Measurements from ENCODE around the gene FRMPD4. TPM values are rescaled to one million over a fixed set of nuclear protein-coding genes. Genes with fewer than 3 reads are reported as not detected.

FRMPD4 gene
- total RNA-seq, 1 experiment from 2014 or later = not detected

GRCh38 chrX:12751887-12752286 is 613.6 kb downstream of the FRMPD4 start:
- no peak for DNase-seq (ENCODE audit: low spot score)

GRCh38 chrX:12753366-12753765 is 615.1 kb downstream of the FRMPD4 start:
- DNase-seq (ENCODE audit: low spot score) = no peak

DNA sequence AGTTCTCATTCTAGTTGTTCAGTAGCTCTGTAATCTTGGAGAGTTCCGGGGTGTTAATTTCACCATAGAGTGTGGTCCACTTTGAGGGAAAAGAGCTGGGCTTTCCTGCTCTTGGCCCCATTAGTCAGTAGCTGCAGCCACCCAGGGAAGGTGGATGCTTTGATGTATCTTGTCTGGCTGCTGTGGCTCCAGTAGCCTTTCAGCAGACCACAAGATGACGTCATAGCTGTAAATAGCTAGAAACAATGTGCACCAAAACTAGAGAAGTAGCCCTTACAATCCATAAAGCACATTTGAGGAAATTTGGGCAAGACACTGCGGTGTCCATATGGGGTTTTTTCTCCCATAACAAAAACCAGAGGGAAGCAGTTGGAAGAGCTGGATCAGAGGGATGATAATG is 620.0 kb downstream of the FRMPD4 start:
- DNase-seq (ENCODE audit: low spot score) = no peak

GRCh38 chrX:12767856-12768255 is 629.6 kb downstream of the FRMPD4 start:
- no peak for DNase-seq (ENCODE audit: low spot score)

DNA sequence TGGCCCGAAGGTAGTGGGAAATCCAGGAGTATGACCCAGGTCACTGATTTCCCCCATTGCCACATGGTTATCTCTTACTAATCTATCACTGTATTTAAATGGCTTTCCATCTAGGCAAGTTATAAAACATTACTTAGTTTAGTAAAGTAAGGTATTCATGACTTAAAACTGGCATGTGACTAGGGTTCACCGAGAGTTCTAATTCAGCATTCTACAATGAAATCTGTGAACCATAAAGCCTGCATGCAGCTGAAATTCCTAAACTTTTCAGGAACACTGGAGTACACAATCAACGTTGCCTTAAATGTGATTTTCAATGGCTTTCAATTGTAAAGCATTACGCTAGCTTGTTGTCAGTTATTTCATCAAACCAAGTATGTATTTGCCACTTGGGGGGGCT is 630.2 kb downstream of the FRMPD4 start:
- no peak for DNase-seq (ENCODE audit: low spot score)

- peak; percentile 44 for DNase-seq (ENCODE audit: low spot score)
Observed at GRCh38 chrX:12770440-12770839, 632.2 kb downstream of the FRMPD4 start.

DNA sequence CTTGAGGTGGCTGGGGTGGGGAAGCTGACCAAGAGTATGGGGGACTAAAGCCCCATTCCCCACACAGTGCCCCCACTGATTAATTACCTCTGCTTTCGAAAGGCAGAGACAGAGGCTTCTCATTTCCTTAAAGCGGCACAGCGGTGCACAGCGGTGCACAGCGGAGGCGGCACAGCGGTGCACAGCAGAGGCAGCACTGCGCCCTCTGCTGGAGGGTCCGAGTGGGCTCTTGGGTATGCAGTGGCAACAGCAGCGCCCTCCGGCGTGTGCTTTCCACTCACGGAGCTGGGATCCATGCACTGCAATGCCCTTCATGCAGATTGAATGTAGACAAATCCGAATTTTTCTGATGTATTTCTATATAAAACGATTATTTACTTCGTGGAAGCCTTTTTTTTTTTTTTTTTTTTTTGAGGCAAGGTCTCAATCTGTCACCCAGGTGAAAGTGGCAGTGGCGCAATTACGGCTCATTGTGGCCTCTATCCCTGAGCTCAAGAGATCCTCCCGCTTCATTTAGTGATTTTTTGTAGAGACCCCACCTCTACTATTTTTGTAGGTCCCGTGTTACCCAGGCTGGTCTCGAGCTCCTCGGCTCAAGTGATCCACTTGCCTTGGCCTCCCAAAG is 633.3 kb downstream of the FRMPD4 start:
- peak; percentile 7 for DNase-seq (ENCODE audit: low spot score)

Small RNAs within 50 kb of the gene (small RNA-seq; reads per million reads assigned to genes)
- gene AC119619.1 (not detected), gene RF00019 (not detected), gene RN7SKP290 (0.29 reads per million)

Data from HT-29 (cell line).